CD4-positive, alpha-beta memory T cell (primary cell): ENCODE measurements around the gene FSTL4. TPM values are rescaled to one million over a fixed set of nuclear protein-coding genes. Genes with fewer than 3 reads are reported as not detected.

Source experiments
- CTCF ChIA-PET: fragments of 350-600 bp; sonication (Branson Sonifier 250); formaldehyde crosslinking; loops from one replicate; lab custom pipeline; 2021; ENCODE audit warnings: inconsistent platforms; ENCODE audit not compliant: partially characterized antibody; lab: Charles Lee
- POLR2A ChIA-PET: fragments of 350-600 bp; sonication (Branson Sonifier 250); formaldehyde crosslinking; loops from one replicate; lab custom pipeline; 2021; ENCODE audit not compliant: partially characterized antibody; lab: Charles Lee
- DNase-seq, 5 donors: peaks; one replicate each; pipeline versions ENCODE4 v3.0.0 to v3.0.0-alpha.2; 2020 to 2022; ENCODE audit warnings: mixed read lengths in 1 of 5
- H3K27ac ChIP-seq: one replicate; pipeline ENCODE4 v1.7.0; 2013; ENCODE audit warnings: low read depth, low read length
- H3K27me3 ChIP-seq: 2 replicates; pipeline ENCODE4 v1.7.0; 2013; ENCODE audit warnings: mild to moderate bottlenecking, low read length, moderate library complexity; ENCODE audit not compliant: insufficient read depth
- H3K36me3 ChIP-seq: 2 replicates; pipeline ENCODE4 v1.7.0; 2013; ENCODE audit warnings: mild to moderate bottlenecking, low read length, moderate library complexity; ENCODE audit not compliant: insufficient read depth
- H3K4me1 ChIP-seq: 2 replicates; pipeline ENCODE4 v1.7.0; 2013; ENCODE audit warnings: mild to moderate bottlenecking, low read length, moderate library complexity; ENCODE audit not compliant: insufficient read depth
- H3K4me3 ChIP-seq, 2 donors: one replicate each; pipeline ENCODE4 v1.7.0; 2013; ENCODE audit warnings: low read length in 2 of 2, mild to moderate bottlenecking in 1 of 2
- H3K9me3 ChIP-seq, 2 donors: one replicate each; pipeline ENCODE4 v1.7.0; 2013; ENCODE audit warnings: low read length in 2 of 2, control low read depth in 1 of 2; ENCODE audit not compliant: control insufficient read depth in 1 of 2
- H3K27ac Mint-ChIP-seq, 7 donors: one replicate each; pipeline ENCODE4 v1.8.0; 2020 to 2021; ENCODE audit warnings: mixed read lengths in 7 of 7, mild to moderate bottlenecking in 6 of 7, inconsistent platforms in 3 of 7, moderate library complexity in 3 of 7
- H3K27me3 Mint-ChIP-seq, 2 donors: one replicate each; pipeline ENCODE4 v1.8.0; 2020 to 2021; ENCODE audit warnings: mixed read lengths in 2 of 2
- H3K36me3 Mint-ChIP-seq, 2 donors: one replicate each; pipeline ENCODE4 v1.8.0; 2020 to 2021; ENCODE audit warnings: mixed read lengths in 2 of 2, inconsistent platforms in 1 of 2, mild to moderate bottlenecking in 1 of 2
- H3K4me1 Mint-ChIP-seq, 4 donors: one replicate each; pipeline ENCODE4 v1.8.0; 2020 to 2021; ENCODE audit warnings: mixed read lengths in 4 of 4, mild to moderate bottlenecking in 1 of 4
- H3K4me3 Mint-ChIP-seq, 8 donors: one replicate each; pipeline ENCODE4 v1.8.0; 2020 to 2021; ENCODE audit warnings: mixed read lengths in 8 of 8, mild to moderate bottlenecking in 7 of 8, moderate library complexity in 6 of 8, inconsistent platforms in 3 of 8
- H3K9me3 Mint-ChIP-seq, 8 donors: one replicate each; pipeline ENCODE4 v1.8.0; 2020 to 2021; ENCODE audit warnings: mixed read lengths in 8 of 8, mild to moderate bottlenecking in 5 of 8, inconsistent platforms in 3 of 8, moderate library complexity in 1 of 8
- intact Hi-C: fragments of 100-400 bp; cut with micrococcal nuclease; formaldehyde crosslinking; loops from one replicate; pipeline ENCODE4 v1.15.1; 2023
- polyA plus RNA-seq, 2 donors: library from polyadenylated mRNA; unstranded; fragments of 300-500 nt; fragmentation: Illumina TruSeq; gene quantifications; one replicate each; pipeline ENCODE4 v1.2.3, GENCODE V29; 2021
- total RNA-seq, 2 experiments: library from RNA; stranded (reverse); gene quantifications; one replicate each; pipeline ENCODE4 v1.2.3, GENCODE V29; 2021

The FSTL4 gene
- total and polyA plus RNA-seq, 4 experiments from 2014 or later, result not detected

- ChIA-PET CTCF (interaction anchor here (1.2 kb wide), 1 partner anchor 8 kb away, joined by 3 read pairs; no protein-coding TSS in a partner anchor), POLR2A (no interaction called here)
- no peaks in the 10 kb centered on the region for H3K9me3 ChIP-seq
- no peak overlapping the region for H3K4me3 ChIP-seq
- no peaks in the 10 kb centered on the region for H3K27me3 ChIP-seq
- Mint-ChIP-seq H3K9me3 (no peaks in the 10 kb centered on the region), H3K27ac (no peak overlapping the region), H3K4me1 (peaks cover 0 to 6% (median under 1%) of the 10 kb centered on the region in 4 donors), H3K27me3 (no peaks in the 10 kb centered on the region), H3K36me3 (no peaks in the 10 kb centered on the region), H3K4me3 (no peak overlapping the region)
- no peaks in the 10 kb centered on the region for H3K36me3 ChIP-seq
- DNase-seq, result no peak
- intact Hi-C loops, result no loop called here
- H3K27ac ChIP-seq, result no peak overlapping the region
- no peaks in the 10 kb centered on the region for H3K4me1 ChIP-seq
These were observed 358.7 kb downstream of the FSTL4 start for GRCh38 chr5:133253671-133254070.

GRCh38 chr5:133253070-133253469 is 359.3 kb downstream of the FSTL4 start:
- Histone ChIP-seq H3K9me3 (no peaks in the 10 kb centered on the region), H3K36me3 (no peaks in the 10 kb centered on the region), H3K4me3 (no peak overlapping the region), H3K4me1 (no peaks in the 10 kb centered on the region), H3K27ac (no peak overlapping the region), H3K27me3 (no peaks in the 10 kb centered on the region)
- no peak overlapping the region for H3K4me3 Mint-ChIP-seq
- intact Hi-C loops, result no loop called here
- peaks cover 0 to 2% (median 0%) of the 10 kb centered on the region in 4 donors for H3K4me1 Mint-ChIP-seq
- no peak for DNase-seq
- no peak overlapping the region for H3K27ac Mint-ChIP-seq
- POLR2A ChIA-PET, result no interaction called here
- H3K36me3 Mint-ChIP-seq, result no peaks in the 10 kb centered on the region
- H3K27me3 Mint-ChIP-seq, result no peaks in the 10 kb centered on the region
- CTCF ChIA-PET, result interaction anchor here (1.2 kb wide), 1 partner anchor 9 kb away, joined by 3 read pairs; no protein-coding TSS in a partner anchor
- H3K9me3 Mint-ChIP-seq, result no peaks in the 10 kb centered on the region

- H3K27me3 Mint-ChIP-seq, result no peaks in the 10 kb centered on the region
- H3K36me3 ChIP-seq, result no peaks in the 10 kb centered on the region
- H3K36me3 Mint-ChIP-seq, result no peaks in the 10 kb centered on the region
- no peak overlapping the region for H3K27ac ChIP-seq
- ChIA-PET POLR2A (no interaction called here), CTCF (no interaction called here)
- no peaks in the 10 kb centered on the region for H3K27me3 ChIP-seq
- no peak overlapping the region for H3K4me3 ChIP-seq
- H3K9me3 ChIP-seq, result no peaks in the 10 kb centered on the region
- H3K4me1 Mint-ChIP-seq, result no peaks in the 10 kb centered on the region
- DNase-seq, result no peak
- intact Hi-C loops, result no loop called here
- H3K4me3 Mint-ChIP-seq, result no peak overlapping the region
- H3K9me3 Mint-ChIP-seq, result no peaks in the 10 kb centered on the region
- H3K4me1 ChIP-seq, result no peaks in the 10 kb centered on the region
- H3K27ac Mint-ChIP-seq, result no peak overlapping the region
These were observed 360.2 kb downstream of the FSTL4 start for GRCh38 chr5:133252133-133252480.

- no peaks in the 10 kb centered on the region for H3K27me3 ChIP-seq
- Mint-ChIP-seq H3K9me3 (no peaks in the 10 kb centered on the region), H3K4me1 (no peaks in the 10 kb centered on the region), H3K27ac (no peak overlapping the region), H3K4me3 (no peak overlapping the region), H3K36me3 (no peaks in the 10 kb centered on the region), H3K27me3 (no peaks in the 10 kb centered on the region)
- no peaks in the 10 kb centered on the region for H3K36me3 ChIP-seq
- no peak overlapping the region for H3K4me3 ChIP-seq
- CTCF ChIA-PET, result no interaction called here
- no peak for DNase-seq
- POLR2A ChIA-PET, result no interaction called here
- H3K4me1 ChIP-seq, result no peaks in the 10 kb centered on the region
- H3K27ac ChIP-seq, result no peak overlapping the region
- intact Hi-C loops, result no loop called here
- H3K9me3 ChIP-seq, result no peaks in the 10 kb centered on the region
These were observed 360.8 kb downstream of the FSTL4 start for GRCh38 chr5:133251296-133252132.

- no peaks in the 10 kb centered on the region for H3K36me3 Mint-ChIP-seq
- H3K4me1 Mint-ChIP-seq, result peaks cover 0 to under 1% (median 0%) of the 10 kb centered on the region in 4 donors
- Histone ChIP-seq H3K4me3 (no peak overlapping the region), H3K4me1 (no peaks in the 10 kb centered on the region), H3K36me3 (no peaks in the 10 kb centered on the region), H3K27ac (no peak overlapping the region), H3K27me3 (no peaks in the 10 kb centered on the region), H3K9me3 (no peaks in the 10 kb centered on the region)
- intact Hi-C loops, result no loop called here
- ChIA-PET CTCF (interaction anchor here (1.1 to 1.8 kb wide), 2 partner anchors 10 to 139 kb away, joined by 4 to 6 read pairs; no protein-coding TSS in a partner anchor), POLR2A (no interaction called here)
- no peak overlapping the region for H3K4me3 Mint-ChIP-seq
- no peaks in the 10 kb centered on the region for H3K27me3 Mint-ChIP-seq
- no peaks in the 10 kb centered on the region for H3K9me3 Mint-ChIP-seq
- H3K27ac Mint-ChIP-seq, result peak overlapping the region in 1 of 7 donors; percentile 48
- DNase-seq, result no peak
These were observed 361.8 kb downstream of the FSTL4 start for GRCh38 chr5:133250527-133250926.

- intact Hi-C loops, result loop anchor here (10.0 kb wide), 1 partner anchor 135 kb away; no protein-coding TSS in a partner anchor
- H3K9me3 ChIP-seq, result no peaks in the 10 kb centered on the region
These were observed 362.7 kb downstream of the FSTL4 start for GRCh38 chr5:133249593-133249992.

GRCh38 chr5:133247881-133248624 is 364.3 kb downstream of the FSTL4 start:
- H3K27ac Mint-ChIP-seq, result no peak overlapping the region
- H3K36me3 Mint-ChIP-seq, result no peaks in the 10 kb centered on the region
- no peaks in the 10 kb centered on the region for H3K27me3 Mint-ChIP-seq
- no peaks in the 10 kb centered on the region for H3K36me3 ChIP-seq
- no peaks in the 10 kb centered on the region for H3K9me3 ChIP-seq
- no peaks in the 10 kb centered on the region for H3K4me1 ChIP-seq
- CTCF ChIA-PET, result interaction anchor here (0.6 to 1.5 kb wide), 6 partner anchors 12 to 362 kb away, joined by 3 to 5 read pairs (median 3); no protein-coding TSS in a partner anchor
- H3K4me1 Mint-ChIP-seq, result peaks cover 0 to 19% (median 3%) of the 10 kb centered on the region in 4 donors
- intact Hi-C loops, result loop anchor here (10.0 kb wide), 1 partner anchor 133 kb away; no protein-coding TSS in a partner anchor
- no peak overlapping the region for H3K27ac ChIP-seq
- H3K4me3 Mint-ChIP-seq, result no peak overlapping the region
- H3K27me3 ChIP-seq, result no peaks in the 10 kb centered on the region
- H3K9me3 Mint-ChIP-seq, result no peaks in the 10 kb centered on the region
- H3K4me3 ChIP-seq, result no peak overlapping the region
- no peak for DNase-seq
- POLR2A ChIA-PET, result no interaction called here

More at GRCh38 chr5:133249593-133249992, 362.7 kb downstream of the FSTL4 start:
- H3K4me1 Mint-ChIP-seq, result peaks cover 0 to 7% (median 0%) of the 10 kb centered on the region in 4 donors
- no peak for DNase-seq
- H3K9me3 Mint-ChIP-seq, result no peaks in the 10 kb centered on the region
- H3K36me3 ChIP-seq, result no peaks in the 10 kb centered on the region
- H3K4me3 ChIP-seq, result no peak overlapping the region
- no peaks in the 10 kb centered on the region for H3K27me3 Mint-ChIP-seq
- H3K4me1 ChIP-seq, result no peaks in the 10 kb centered on the region
- no peaks in the 10 kb centered on the region for H3K36me3 Mint-ChIP-seq
- ChIA-PET POLR2A (no interaction called here), CTCF (interaction anchor here (1.1 to 1.8 kb wide), 2 partner anchors 11 to 138 kb away, joined by 4 to 6 read pairs; no protein-coding TSS in a partner anchor)
- H3K27me3 ChIP-seq, result no peaks in the 10 kb centered on the region
- no peak overlapping the region for H3K4me3 Mint-ChIP-seq
- H3K27ac ChIP-seq, result no peak overlapping the region
- no peak overlapping the region for H3K27ac Mint-ChIP-seq
